Mucosa of gallbladder (tissue), 1 donor: ENCODE results near the gene SOX12. TPM values are rescaled to one million over a fixed set of nuclear protein-coding genes. Genes with fewer than 3 reads are reported as not detected.
"Not testable (repeated sequence)": the region's sequence is repeated elsewhere in the genome, so short reads cannot be mapped to it uniquely, and the experiment has no call there.

Experiments
- DNase-seq: peaks from one replicate; pipeline ENCODE4 v3.0.0-alpha.2; 2020; ENCODE audit warnings: low spot score
- total RNA-seq: library from RNA; stranded (reverse); gene quantifications from one replicate; pipeline ENCODE4 v1.2.1, GENCODE V29; 2021
- donor health status: DM: no; HTN: no; CAD: no.

Gene SOX12
- total RNA-seq, 1 donor from 2014 or later, result 17.5 TPM

DNA sequence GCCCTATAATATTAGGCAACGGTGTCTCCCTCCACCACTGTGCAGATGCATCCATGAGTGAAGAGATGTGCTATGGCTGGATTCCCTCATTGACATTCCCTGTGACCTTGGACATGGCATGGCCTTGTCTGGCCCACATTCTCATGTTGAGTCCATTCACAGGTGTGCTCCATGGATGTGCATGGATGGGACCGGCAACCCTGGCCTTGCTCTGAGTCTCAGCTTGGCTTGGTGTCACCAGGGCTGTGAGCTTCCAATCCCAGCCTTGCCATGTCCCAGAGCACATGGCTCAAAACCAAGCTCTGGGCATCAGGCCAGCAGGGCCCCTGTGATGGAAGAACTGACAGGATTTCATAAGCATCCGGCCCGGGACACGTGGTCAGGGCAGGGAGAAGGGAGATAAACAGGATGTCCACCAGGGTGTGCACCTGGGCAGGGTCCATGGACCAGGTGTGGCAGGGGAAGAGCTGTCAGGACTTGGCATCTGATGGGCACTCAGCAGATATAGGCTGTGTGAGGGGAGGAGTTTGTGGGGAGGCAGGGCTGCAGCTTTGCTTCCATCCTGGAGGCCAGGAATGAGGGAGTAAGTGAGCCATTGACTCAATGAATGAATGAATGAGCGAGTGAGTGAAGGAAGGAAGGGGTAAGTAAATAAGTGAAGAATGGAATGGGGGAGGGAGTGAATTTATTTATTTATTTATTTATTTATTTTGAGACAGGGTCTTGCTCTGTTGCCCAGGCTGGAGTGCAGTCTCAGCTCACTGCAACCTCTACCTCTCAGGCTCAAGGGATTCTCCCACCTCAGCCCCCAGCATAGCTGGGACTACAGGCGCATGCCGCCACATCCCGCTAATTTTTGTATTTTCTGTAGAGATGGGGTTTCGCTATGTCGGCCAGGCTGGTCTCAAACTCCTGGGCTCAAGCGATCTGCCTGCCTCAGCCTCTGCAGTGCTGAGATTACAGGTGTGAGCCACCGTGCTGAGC lies 37.2 kb downstream of the SOX12 start:
- peak; percentile 87 for DNase-seq

DNA sequence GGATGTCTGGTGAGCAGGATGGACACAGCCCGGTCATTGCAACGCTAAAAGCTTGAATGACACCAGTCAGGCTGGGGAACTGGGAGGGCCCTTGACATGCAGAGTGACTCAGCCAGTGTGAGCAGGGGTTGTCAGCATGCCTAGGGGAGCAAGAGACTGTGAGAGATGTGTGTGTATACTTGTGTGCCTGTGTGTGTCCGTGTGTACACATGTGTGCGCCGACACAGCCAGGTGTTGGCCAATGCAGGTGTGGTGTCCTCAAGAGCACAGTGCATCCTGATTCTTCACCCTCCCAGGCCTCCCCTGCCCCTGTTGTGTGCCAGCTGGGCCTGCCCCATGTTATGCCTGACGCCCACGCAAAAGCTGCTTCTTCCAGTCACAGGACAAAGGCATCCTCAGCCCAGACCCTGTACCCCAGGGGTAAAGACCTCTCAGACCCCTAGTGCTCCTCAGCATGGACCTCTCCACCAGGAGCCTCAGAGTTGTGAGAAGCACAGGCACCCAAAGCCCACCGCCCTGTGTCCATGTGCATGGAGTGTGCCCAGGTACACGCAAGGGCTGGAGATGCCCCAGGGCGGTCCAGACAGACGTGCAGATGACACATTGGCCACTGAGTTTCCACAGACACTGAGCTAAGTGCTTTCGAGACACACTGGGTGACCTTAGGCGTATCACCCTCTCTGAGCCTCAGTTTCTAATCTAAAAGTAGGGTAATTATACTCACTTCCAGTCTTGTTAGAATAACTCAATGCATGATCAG lies 38.1 kb downstream of the SOX12 start:
- no peak for DNase-seq

DNA sequence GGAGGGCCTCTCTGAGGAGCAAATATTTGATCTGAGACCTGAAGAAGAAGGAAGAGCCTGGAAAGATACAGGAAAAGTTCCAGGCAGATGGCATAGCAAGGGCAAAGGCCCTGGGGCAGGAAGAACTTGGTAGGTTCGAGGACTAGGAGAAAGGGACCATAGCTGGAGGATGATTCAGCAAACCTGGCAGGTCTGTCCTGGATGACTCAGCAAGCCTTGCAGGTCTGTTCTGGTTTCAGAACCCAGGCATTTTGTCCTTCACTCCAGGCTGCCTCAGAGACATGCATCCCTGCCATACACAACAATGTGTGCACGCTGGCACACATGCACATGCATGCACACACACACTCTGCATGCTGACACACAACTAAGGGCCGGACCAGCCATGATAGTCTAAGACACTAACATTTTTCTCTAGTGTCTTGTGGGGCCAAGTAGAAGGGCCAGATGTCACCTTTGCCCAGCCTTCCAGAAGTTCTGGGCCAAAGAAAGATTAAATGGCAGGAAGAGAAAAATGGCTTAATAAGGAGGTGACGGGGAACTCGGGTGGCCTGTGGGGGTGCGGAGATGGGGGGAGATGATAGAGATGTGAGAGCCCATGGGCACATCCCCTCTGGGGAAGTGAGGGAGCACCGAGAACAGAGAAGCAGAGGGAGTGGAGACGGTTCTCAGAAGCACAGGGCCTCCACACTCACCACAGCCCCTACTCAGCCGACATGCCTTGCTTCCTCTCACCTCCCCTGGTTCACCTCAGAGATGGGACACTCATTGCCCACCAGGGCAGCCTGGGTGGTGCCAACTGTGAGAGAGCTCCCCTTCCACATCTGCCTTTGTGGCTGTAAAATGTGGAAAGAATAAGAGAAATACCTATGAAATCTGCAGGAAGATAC lies 39.8 kb downstream of the SOX12 start:
- no peak for DNase-seq

DNA sequence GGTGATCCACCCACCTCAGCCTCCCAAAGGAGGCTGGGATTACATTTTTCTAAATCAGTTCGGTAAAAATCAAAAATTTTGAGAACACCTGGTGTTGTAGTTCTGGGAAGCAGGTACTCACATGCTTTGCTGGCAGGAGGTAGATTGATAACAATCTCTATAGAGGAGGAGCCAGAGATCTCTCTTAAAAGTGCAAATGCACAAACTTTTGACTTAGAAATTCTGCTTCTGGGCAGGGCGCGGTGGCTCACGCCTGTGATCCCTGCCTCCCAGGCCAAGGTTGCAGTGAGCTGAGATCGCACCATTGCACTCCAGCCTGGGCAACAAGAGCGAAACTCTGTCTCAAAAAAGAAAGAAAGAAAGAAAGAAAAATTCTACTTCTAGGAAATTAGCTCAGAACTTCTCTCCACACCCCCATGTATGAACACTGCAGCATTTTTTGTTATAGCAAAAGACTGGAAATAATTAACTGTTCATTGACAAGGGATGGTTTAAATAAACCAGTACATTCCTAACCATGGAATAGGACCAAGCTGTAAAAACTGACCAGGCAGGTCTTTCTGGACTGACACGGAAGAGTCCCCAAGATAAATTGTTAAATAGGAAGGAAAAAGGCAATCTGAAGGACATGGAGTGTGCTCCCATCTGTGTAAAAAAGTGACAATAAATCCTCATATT lies 40.8 kb downstream of the SOX12 start:
- DNase-seq, result peak; percentile 58

DNA sequence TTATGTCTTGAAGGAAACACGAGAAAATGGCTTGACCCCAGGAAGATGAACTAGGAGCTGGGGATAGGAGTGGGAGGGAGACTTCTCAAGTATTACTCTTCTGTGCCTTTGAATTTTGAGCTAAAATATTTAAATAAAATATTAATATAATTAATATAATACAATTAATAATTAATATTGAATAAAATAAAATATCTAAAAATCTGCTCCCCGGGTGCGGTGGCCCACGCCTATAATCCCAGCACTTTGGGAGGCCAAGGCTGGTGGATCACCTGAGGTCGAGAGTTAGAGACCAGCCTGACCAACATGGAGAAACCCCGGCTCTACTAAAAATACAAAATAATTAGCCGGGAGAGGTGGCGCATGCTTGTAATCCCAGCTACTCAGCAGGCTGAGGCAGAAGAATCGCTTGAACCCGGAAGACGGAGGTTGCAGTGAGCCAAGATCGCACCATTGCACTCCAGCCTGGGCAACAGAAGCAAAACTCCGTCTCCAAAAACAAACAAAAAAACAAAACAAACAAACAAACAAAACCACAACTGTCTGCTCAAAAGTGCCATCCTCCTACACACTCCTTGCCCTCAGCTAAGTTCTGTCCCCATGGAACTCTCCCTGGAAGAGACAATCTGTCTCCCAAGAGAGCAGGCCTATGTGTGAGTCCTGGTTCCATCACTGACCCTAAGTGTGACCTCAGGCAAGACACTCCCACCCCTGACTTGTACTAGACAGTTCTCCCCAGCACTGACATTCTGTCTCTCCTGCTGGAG lies 41.5 kb downstream of the SOX12 start:
- no peak for DNase-seq

DNA sequence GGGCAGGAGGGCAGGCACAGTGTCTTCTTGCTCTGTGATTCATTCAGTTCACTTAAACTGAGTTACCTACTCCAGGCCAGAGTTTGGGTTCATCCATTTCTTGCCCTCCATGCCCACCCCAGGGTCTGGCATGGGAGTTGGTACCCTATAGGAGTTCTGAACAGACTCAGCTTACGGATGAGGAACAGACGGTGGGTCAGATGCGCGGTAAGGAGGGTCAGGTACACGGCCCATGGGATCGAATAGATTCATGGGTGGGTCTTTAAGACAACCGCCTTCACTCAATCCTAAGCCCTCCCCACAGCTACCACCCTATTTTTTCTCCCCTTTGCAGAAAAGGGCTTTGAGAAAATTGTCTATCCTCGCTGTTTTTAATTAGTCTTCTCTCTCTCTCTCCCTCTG lies 42.1 kb downstream of the SOX12 start:
- DNase-seq, result no peak

DNA sequence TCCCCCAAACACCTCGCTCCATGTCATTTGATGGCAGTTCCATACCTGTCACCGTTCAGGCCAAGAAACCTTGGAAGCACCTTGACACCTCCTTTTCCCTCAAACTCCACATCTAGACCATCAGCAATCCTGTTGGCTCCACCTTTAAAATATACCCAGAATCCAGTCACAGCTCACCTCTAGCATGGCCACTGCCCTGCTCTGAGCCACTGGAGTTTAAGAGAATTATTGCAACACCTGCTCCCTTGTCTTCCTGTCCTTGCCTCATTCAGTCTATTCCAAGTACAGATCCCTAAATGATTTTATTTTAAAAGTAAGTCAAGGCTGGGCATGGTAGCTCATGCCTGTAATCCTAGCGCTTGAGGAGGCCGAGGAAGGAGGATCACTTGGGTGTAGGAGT lies 43.6 kb downstream of the SOX12 start:
- no peak for DNase-seq

DNA sequence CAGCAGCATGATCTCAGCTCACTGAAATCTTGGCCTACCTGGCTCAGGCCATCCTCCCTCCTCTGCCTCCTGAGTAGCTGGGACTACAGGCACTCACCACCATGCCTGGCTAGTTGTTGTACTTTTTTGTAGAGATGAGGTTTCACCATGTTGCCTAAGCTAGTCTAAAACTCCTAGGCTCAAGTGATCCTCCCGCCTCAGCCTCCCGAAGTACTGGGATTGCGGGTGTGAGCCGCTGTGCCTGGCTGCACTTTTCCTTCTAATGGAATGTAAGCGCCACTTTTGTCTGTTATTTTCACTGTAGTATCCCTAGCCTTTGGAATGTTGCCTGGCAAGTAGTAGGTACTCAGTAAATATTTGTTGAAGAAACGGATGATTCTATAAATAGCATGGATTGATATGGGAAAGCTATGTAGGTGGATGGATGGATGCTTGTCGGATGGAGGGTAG lies 44.8 kb downstream of the SOX12 start:
- DNase-seq, result no peak

DNA sequence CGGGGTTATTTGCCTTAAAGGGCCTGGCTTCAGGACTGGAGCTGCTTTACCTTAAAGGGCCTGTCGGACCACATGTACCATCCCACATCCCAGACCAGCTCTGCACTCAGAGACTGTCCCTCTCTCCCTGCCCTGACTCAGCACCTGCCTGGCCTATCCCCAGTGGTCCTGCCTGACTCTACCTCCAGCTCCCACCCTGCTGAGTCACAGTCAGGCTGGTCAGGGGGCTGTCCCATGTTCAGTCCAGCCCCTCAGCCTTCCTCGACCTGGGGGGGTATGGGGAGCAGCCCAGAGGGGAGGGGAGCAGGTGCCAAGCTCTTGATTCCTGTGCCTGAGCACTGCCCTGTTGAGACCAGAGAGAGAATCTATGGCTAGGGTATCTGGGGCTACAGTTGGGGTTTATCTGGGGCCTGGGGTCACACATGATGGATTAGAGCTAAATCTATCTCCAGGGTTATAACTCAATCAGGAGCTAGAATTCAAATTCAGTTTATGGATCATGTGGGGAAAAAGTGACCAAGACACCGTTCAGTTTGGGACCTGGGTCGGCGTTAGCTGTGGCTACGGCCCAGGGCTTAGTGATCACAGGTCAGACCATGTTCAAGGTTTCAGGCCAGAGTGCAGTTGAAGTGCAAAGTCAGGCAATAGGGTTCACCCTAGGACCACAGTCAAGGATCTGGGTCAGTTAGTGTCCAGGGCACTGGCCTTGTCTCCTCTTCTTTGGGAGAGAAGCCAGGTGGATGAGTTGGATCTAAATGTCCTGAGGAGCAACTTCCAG lies 45.8 kb downstream of the SOX12 start:
- DNase-seq, result no peak

DNA sequence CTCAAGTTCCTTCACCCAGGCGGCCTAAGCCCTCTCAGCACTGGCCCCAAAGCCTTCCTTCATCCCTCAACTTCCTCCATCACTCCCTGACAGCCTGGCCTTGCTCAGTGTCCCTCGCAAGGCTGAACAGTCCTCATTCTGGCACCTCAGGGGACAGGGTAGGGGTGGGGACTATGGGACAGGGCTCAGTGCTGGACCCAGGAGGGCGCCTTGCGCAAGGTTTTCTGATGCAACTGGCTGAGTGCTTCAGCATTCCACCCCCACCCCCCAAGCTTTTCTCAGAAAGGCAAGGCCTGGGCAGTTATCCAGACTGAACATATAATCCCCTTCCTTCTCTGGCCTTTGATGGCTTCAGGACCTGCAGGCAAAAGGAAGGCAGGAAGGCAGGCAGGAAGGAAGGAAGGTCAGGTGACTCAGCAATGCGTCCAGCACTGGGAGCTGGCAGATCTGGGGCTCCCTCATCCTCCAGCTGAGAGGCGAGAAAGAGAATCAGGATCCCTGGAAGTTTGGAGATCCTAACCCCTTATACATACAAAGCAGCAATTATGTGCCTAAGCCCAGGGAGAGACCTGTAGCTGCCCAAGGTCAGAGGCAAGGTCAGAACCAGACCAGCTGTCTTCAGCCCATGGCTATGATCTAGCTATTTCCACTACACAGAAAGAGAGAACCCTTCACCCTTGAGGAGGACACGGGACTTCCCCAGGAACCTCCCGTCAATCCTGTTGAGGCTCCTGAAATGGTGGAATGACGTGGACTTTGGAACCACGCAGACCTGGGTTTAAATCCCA lies 46.6 kb downstream of the SOX12 start:
- no peak for DNase-seq

DNA sequence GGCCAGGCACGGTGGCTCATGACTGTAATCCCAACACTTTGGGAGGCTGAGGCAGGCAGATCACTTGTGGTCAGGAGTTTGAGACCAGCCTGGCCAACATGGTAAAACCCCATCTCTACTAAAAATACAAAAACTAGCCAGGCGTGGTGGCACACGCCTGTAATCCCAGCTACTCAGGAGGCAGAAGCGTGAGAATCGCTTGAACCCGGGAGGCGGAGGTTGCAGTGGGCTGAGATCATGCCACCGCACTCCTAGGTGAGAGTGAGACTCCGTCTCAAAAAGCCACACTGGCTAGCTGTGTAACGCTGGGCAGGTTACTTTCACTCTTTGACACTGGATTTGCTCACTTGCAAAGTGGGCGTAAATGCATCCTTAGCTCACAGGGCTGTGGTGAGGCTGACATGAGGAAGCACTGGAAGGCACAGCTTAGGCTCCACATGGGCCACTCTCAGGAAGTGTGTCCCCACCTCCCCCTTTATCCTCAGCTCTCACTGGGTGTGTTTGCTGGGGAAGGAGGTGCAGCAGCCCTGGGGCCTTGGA lies 47.3 kb downstream of the SOX12 start:
- DNase-seq, result not testable (repeated sequence)

DNA sequence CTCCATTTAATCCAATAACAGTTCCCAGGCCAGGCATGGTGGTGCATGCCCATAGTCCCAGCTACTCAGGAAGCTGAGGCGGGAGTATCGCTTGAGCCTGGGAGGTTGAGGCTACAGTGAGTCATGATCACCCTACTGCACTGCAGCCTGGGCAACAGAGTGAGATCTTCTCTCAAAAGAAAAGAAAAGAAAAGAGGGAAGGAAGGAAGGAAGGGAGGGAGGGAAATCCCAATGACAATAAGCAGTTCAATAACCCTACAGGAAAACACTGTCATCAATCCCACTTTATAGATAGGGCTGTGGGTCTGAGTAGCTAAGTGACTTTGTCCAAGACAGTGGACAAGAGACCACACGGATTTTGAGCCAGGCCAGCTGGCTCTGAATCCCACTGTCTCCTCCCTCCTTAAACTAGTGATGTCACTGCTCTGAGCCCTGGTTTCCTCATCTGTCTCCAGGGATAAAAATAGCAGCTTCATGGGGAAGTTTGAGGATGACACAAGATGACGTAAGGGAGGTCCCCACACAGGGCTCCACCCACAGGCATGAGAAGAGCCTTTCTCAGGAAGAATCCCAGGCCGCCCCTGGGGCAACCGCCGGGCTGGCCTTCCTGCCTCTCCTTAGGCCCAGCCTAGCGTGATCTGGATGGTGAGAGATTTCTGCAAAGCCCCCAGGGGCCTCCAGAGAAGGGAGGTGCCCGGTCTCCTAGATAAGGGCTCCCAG lies 48.0 kb downstream of the SOX12 start:
- no peak for DNase-seq

DNA sequence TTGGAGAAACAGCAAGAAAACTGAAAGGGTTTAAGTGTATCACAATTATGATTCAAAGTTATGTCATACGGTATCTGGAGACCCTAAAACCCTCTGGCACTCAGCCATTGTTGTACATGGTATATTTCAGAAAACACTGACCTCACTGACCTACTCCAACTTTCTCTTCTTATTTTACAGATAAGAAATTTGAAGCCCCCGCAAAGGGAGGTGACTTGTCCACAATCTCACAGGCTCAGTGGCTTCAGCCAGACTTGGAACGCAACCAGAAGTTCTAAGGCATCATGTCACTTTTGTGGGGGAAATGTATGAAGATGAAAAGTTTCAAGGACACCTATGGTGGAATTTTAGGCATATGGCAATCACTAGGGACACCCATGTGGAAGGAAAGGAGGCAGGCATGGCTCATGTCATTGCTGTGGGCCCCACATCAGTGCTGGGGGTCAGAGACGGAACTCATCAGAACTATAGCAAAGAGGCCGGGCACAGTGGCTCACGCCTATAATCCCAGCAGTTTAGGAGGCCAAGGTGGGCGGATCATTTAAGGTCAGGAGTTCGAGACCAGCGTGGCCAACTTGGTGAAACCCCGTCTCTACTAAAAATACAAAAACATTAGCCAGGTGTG lies 50.0 kb downstream of the SOX12 start:
- DNase-seq, result no peak

DNA sequence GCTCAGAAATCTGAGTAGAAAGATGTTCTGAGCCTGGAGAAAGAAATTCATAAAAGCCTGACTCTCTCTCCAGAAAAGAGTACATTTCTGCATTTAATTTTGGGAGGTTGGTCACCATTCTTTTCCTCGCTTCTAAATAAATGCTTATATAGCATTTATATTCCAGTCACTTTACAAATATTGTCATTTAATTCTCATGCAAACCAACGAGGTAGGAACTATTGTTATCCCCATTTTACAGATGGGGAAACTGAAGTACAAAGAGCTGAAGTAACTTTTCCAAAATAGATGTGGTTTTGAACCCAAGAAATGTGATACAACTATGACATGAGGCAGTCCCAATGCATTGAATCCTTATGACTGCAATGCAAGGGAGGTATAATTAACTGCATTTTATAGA lies 50.7 kb downstream of the SOX12 start:
- no peak for DNase-seq

DNA sequence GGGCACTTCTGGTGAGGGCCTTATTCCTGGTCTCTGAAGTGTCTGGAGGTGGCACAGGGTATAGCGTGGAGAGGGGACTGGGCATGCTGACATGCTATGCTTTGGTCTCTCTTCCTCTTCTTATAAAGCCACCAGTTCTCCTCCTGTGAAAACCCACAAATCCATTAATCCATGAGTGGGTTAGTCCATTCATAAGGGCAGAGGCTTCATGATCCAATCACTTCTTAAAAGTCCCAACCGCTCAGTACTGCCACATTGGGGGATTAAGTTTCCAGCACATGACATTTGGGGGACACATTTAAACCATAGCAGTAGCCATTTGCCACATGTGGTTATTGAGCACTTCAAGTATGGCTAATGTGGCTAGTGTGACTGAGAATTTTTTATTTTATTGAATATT lies 51.4 kb downstream of the SOX12 start:
- DNase-seq, result no peak

DNA sequence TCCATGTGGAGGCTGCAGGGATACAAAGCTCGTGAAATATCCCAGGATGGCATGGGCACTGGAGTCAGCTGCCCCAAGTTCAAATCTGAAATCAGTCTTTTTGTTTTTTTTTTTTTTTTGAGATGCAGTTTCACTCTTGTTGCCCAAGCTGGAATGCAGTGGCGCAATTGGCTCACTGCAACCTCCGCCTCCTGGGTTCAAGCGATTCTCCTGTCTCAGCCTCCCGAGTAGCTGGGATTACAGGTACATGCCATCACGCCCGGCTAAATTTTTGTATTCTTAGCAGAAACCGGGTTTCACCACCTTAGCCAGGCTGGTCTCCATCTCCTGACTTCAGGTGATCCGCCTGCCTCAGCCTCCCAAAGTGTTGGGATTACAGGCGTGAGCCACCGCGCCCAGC lies 52.2 kb downstream of the SOX12 start:
- not testable (repeated sequence) for DNase-seq

DNA sequence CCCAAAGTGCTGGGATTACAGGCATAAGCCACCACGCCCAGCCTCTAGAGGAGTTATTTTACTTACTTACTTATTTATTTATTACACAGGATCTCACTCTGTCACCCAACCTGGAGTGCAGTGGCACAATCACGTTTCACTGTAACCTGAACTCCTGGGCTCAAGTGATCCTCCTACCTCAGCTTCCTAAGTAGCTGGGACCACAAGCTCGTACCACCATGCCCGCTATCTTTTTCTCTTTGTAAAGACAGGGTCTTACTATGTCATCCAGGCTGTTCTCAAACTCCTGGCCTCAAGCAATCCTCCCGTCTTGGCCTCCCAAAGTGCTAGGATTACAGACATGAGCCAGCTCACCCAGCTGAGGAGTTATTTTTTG lies 53.6 kb downstream of the SOX12 start:
- DNase-seq, result no peak
